Measurements from ENCODE around the gene DNAH17. TPM values are rescaled to one million over a fixed set of nuclear protein-coding genes. Genes with fewer than 3 reads are reported as not detected.

Gene DNAH17
- polyA plus RNA-seq, 1 of the 3 experiments (the other 2 are of a cell fraction) = not detected

DNA sequence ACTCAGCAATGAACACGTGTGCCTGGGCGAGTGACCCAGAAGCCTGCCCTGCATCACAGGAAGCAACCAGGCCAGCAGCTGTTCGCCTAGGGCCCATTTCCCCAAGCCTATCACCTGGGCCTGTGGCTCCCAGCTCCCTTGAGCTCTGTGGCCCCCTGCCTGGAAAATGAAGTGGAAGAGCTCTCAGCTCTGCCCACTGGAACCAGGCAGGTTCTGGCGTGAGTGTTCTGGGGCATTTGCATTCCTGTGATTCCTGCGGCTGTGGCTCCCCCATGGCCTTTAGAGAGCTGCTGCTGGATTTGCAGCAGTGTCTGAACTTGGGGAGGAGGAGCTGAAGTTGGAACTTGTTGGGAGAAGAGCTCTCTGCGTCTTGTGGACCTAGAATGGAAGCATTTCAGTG lies 175.9 kb downstream of the DNAH17 start:
- CTCF ChIA-PET = interaction anchor here (1.1 to 3.0 kb wide), 6 partner anchors 10 to 150 kb away, joined by 3 to 22 read pairs (median 4); no protein-coding TSS in a partner anchor
- Histone ChIP-seq H4K20me1 (ENCODE audit: insufficient read depth) (peaks cover 22% of the 10 kb centered on the region), H3K27me3 (ENCODE audit: insufficient read depth) (no peaks in the 10 kb centered on the region), H3K4me2 (no peak overlapping the region), H3K9me3 (no peaks in the 10 kb centered on the region), H2AFZ (ENCODE audit: low read depth) (no peak overlapping the region), H3K27ac (ENCODE audit: low read depth in 2 of 2, low read length in 1 of 2) (no peak overlapping the region), H3K9ac (no peak overlapping the region), H3K4me1 (ENCODE audit: control insufficient read depth in 1 of 2, insufficient read depth in 2 of 2, low read depth in 1 of 2, low read length in 1 of 2) (peaks cover 0 to 2% of the 10 kb centered on the region in 2 experiments; a peak in 1 of 4 replicates), H3K79me2 (ENCODE audit: insufficient read depth) (peaks cover 57% of the 10 kb centered on the region; the same call in 1 of the 2 replicates), H3K9me2 (no peaks in the 10 kb centered on the region), H3F3A (replicated peaks; ENCODE audit: insufficient read depth) (no peaks in the 10 kb centered on the region), H3K36me3 (replicated peaks in 1 of 2; ENCODE audit: control insufficient read depth in 1 of 2, insufficient read depth in 2 of 2, low read length in 1 of 2) (peaks cover 59 to 77% of the 10 kb centered on the region in 2 experiments), H3K4me3 (ENCODE audit: low read depth in 2 of 2, low read length in 1 of 2) (no peak overlapping the region)
- WGBS (ENCODE audit: low lambda C conversion rate) = 85% methylated on average over 4 of the region's 6 CpGs
- TF ChIP-seq NRF1 (IDR thresholded peaks at IDR 0.05; ENCODE audit: low read depth, low read length) (no peak), TAF1 (IDR thresholded peaks at IDR 0.05; ENCODE audit: borderline replicate concordance, low read depth, low read length) (no peak), SIN3A (IDR thresholded peaks at IDR 0.05; ENCODE audit: borderline replicate concordance, low read depth, low read length) (no peak), EZH2phosphoT487 (IDR thresholded peaks at IDR 0.05; ENCODE audit: borderline replicate concordance, low read depth) (no peak), MEF2A (IDR thresholded peaks at IDR 0.05; ENCODE audit: borderline replicate concordance, low read depth) (no peak), CTCF (IDR thresholded peaks at IDR 0.05) (no peak)
- TF ChIP-seq, protein P1, sequence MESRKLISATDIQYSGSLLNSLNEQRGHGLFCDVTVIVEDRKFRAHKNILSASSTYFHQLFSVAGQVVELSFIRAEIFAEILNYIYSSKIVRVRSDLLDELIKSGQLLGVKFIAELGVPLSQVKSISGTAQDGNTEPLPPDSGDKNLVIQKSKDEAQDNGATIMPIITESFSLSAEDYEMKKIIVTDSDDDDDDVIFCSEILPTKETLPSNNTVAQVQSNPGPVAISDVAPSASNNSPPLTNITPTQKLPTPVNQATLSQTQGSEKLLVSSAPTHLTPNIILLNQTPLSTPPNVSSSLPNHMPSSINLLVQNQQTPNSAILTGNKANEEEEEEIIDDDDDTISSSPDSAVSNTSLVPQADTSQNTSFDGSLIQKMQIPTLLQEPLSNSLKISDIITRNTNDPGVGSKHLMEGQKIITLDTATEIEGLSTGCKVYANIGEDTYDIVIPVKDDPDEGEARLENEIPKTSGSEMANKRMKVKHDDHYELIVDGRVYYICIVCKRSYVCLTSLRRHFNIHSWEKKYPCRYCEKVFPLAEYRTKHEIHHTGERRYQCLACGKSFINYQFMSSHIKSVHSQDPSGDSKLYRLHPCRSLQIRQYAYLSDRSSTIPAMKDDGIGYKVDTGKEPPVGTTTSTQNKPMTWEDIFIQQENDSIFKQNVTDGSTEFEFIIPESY (IDR thresholded peaks at IDR 0.05; ENCODE audit: borderline replicate concordance, low read depth) = no peak
- TF ChIP-seq, protein P2, sequence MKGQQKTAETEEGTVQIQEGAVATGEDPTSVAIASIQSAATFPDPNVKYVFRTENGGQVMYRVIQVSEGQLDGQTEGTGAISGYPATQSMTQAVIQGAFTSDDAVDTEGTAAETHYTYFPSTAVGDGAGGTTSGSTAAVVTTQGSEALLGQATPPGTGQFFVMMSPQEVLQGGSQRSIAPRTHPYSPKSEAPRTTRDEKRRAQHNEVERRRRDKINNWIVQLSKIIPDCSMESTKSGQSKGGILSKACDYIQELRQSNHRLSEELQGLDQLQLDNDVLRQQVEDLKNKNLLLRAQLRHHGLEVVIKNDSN (IDR thresholded peaks at IDR 0.05; ENCODE audit: borderline replicate concordance, low read depth) = no peak
- TF ChIP-seq, protein P3, sequence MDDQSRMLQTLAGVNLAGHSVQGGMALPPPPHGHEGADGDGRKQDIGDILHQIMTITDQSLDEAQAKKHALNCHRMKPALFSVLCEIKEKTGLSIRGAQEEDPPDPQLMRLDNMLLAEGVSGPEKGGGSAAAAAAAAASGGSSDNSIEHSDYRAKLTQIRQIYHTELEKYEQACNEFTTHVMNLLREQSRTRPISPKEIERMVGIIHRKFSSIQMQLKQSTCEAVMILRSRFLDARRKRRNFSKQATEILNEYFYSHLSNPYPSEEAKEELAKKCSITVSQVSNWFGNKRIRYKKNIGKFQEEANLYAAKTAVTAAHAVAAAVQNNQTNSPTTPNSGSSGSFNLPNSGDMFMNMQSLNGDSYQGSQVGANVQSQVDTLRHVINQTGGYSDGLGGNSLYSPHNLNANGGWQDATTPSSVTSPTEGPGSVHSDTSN (IDR thresholded peaks at IDR 0.05) = no peak
- no peak for DNase-seq
- POLR2A ChIA-PET = no interaction called here

Measured in SK-N-SH (cell line).